Neural progenitor cell (in vitro differentiated cells): Measurements from ENCODE around the gene NAT14.

Experiments used
- CTCF ChIP-seq: fragments of 200-600 bp; sonication (generic); IDR thresholded peaks from 2 replicates; pipeline ENCODE4 v1.5.1; 2017; ENCODE audit warnings: antibody characterized with exemption, mild to moderate bottlenecking
- EZH2 ChIP-seq: fragments of 200-600 bp; sonication (generic); IDR thresholded peaks from 2 replicates; pipeline ENCODE4 v1.6.1; 2017; ENCODE audit warnings: antibody characterized with exemption, mild to moderate bottlenecking, moderate library complexity
- EZH2phosphoT487 ChIP-seq: fragments of 200-600 bp; sonication (generic); IDR thresholded peaks from 2 replicates; pipeline ENCODE4 v1.6.1; 2017; ENCODE audit warnings: antibody characterized with exemption

DNA sequence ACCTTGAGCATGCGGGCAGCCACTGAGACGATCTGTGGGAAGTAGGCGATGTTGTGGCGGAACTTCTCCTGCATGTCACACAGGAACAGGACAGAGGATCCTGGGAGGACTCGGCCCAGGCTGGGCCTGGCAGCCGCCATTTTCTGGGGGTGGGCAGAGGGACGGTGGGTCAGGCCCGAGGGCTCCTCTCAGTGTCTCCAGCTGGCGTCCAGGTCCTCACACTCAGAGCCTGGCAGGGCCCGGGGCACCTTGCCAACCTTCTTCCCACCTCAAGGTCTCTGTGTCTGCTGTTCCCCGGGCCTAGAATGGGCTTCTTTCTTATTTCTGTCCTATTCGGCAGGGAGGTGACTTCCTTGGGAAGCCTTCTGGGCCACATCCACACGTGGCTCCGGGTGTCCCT, 28.6 kb upstream of the NAT14 start:
- TF ChIP-seq CTCF (no peak), EZH2 (no peak), EZH2phosphoT487 (no peak)
